Measurements from ENCODE around the gene DYNLT2.

GRCh38 chr6:169766232-169766631, 14.9 kb upstream of the DYNLT2 start:
- TF ChIP-seq CTCF (IDR thresholded peaks at IDR 0.05) (no peak), POLR2AphosphoS5 (IDR thresholded peaks at IDR 0.05) (no peak), POLR2A (IDR thresholded peaks at IDR 0.05) (no peak)
